ENCODE measurements around the gene SDK2. TPM values are rescaled to one million over a fixed set of nuclear protein-coding genes. Genes with fewer than 3 reads are reported as not detected.

SDK2 gene
- polyA plus RNA-seq, 1 experiment, result 0.01 TPM

- H3K27ac ChIP-seq (ENCODE audit: low read depth, low read length), result no peak overlapping the region
- H3K9me3 ChIP-seq (ENCODE audit: control insufficient read depth, insufficient read depth, low read length), result no peaks in the 10 kb centered on the region
- CTCF ChIA-PET, result no interaction called here
- POLR2A ChIA-PET, result no interaction called here
- no peak overlapping the region for H3K4me3 ChIP-seq (ENCODE audit: low read depth, low read length)
- no peaks in the 10 kb centered on the region for H3K27me3 ChIP-seq (ENCODE audit: control insufficient read depth, insufficient read depth, low read length)
- TF ChIP-seq, protein P1, sequence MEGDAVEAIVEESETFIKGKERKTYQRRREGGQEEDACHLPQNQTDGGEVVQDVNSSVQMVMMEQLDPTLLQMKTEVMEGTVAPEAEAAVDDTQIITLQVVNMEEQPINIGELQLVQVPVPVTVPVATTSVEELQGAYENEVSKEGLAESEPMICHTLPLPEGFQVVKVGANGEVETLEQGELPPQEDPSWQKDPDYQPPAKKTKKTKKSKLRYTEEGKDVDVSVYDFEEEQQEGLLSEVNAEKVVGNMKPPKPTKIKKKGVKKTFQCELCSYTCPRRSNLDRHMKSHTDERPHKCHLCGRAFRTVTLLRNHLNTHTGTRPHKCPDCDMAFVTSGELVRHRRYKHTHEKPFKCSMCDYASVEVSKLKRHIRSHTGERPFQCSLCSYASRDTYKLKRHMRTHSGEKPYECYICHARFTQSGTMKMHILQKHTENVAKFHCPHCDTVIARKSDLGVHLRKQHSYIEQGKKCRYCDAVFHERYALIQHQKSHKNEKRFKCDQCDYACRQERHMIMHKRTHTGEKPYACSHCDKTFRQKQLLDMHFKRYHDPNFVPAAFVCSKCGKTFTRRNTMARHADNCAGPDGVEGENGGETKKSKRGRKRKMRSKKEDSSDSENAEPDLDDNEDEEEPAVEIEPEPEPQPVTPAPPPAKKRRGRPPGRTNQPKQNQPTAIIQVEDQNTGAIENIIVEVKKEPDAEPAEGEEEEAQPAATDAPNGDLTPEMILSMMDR (IDR thresholded peaks at IDR 0.05; ENCODE audit: low read depth, low read length), result no peak
- DNase-seq (ENCODE audit: low read depth, low spot score), result no peak
Measured at GRCh38 chr17:73584049-73584448, 60.2 kb downstream of the SDK2 start.

- no peak for DNase-seq (ENCODE audit: low read depth, low spot score)
- CTCF ChIA-PET, result no interaction called here
- Histone ChIP-seq H3K9me3 (ENCODE audit: control insufficient read depth, insufficient read depth, low read length) (no peaks in the 10 kb centered on the region), H3K27me3 (ENCODE audit: control insufficient read depth, insufficient read depth, low read length) (no peaks in the 10 kb centered on the region), H3K27ac (ENCODE audit: low read depth, low read length) (no peak overlapping the region), H3K4me3 (ENCODE audit: low read depth, low read length) (no peak overlapping the region)
- TF ChIP-seq, protein P1 (IDR thresholded peaks at IDR 0.05; ENCODE audit: low read depth, low read length), result no peak
- POLR2A ChIA-PET, result no interaction called here
Measured at GRCh38 chr17:73582821-73583220, 61.4 kb downstream of the SDK2 start.

DNA sequence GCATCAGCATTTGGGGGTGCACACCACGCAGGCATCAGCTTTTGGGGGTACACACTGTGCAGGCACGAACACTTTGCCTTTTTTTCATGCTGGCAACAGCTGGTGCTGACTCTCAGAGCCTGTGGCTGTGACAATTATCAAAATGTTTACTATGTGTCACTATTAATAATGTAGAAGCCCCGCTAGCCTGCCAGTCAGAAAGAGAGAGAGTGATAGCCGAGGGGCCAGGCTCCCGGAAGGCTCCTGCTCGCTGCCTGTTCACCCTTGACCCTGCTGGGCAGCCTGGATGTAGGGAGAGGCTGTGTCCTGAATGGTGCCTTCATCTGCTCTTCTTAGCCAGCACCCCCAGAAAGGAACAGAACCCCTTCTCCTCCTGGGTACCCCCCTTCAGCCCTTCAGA is 61.9 kb downstream of the SDK2 start:
- no peak for DNase-seq (ENCODE audit: low read depth, low spot score)
- TF ChIP-seq, protein P1 (IDR thresholded peaks at IDR 0.05; ENCODE audit: low read depth, low read length), result no peak
- H3K27me3 ChIP-seq (ENCODE audit: control insufficient read depth, insufficient read depth, low read length), result no peaks in the 10 kb centered on the region
- ChIA-PET CTCF (no interaction called here), POLR2A (no interaction called here)
- no peak overlapping the region for H3K4me3 ChIP-seq (ENCODE audit: low read depth, low read length)
- H3K27ac ChIP-seq (ENCODE audit: low read depth, low read length), result no peak overlapping the region
- H3K9me3 ChIP-seq (ENCODE audit: control insufficient read depth, insufficient read depth, low read length), result no peaks in the 10 kb centered on the region

DNA sequence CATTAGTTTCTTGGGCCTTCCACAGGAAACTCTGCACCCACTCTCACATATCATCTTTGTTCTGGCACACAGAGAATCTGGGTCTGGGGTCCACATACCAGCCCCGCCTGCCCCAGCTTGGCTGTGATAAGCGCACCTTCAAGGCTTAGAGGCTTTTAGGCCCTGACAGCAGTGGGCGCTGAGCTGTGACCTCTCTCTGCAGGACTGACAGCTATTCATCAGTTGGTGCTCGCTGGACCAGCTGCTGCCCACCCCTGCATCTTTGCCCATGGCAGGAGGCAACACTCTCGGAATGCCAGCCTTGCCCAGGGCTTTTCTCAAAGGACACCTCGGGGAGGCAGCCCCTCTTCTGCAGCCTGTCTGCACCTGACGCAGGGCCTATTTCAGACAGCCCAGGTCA is 62.9 kb downstream of the SDK2 start:
- TF ChIP-seq, protein P1 (IDR thresholded peaks at IDR 0.05; ENCODE audit: low read depth, low read length), result no peak
- no peak overlapping the region for H3K27ac ChIP-seq (ENCODE audit: low read depth, low read length)
- H3K9me3 ChIP-seq (ENCODE audit: control insufficient read depth, insufficient read depth, low read length), result no peaks in the 10 kb centered on the region
- no peaks in the 10 kb centered on the region for H3K27me3 ChIP-seq (ENCODE audit: control insufficient read depth, insufficient read depth, low read length)
- DNase-seq (ENCODE audit: low read depth, low spot score), result no peak
- H3K4me3 ChIP-seq (ENCODE audit: low read depth, low read length), result no peak overlapping the region
- POLR2A ChIA-PET, result no interaction called here
- CTCF ChIA-PET, result no interaction called here

GRCh38 chr17:73580073-73580710 is 64.1 kb downstream of the SDK2 start:
- ChIA-PET POLR2A (no interaction called here), CTCF (no interaction called here)
- H3K4me3 ChIP-seq (ENCODE audit: low read depth, low read length), result no peak overlapping the region
- no peaks in the 10 kb centered on the region for H3K9me3 ChIP-seq (ENCODE audit: control insufficient read depth, insufficient read depth, low read length)
- H3K27ac ChIP-seq (ENCODE audit: low read depth, low read length), result no peak overlapping the region
- no peak for DNase-seq (ENCODE audit: low read depth, low spot score)
- TF ChIP-seq, protein P1 (IDR thresholded peaks at IDR 0.05; ENCODE audit: low read depth, low read length), result no peak
- H3K27me3 ChIP-seq (ENCODE audit: control insufficient read depth, insufficient read depth, low read length), result no peaks in the 10 kb centered on the region

All from AG04450 (cell line).